Epithelial cell of proximal tubule (primary cell): ENCODE data around the gene EFEMP1. TPM values are rescaled to one million over a fixed set of nuclear protein-coding genes. Genes with fewer than 3 reads are reported as not detected.
A peak's percentile ranks its signal among the peaks of the same experiment; 100 is the strongest.

Experiments
- DNase-seq: peaks from one replicate; pipeline ENCODE4 v3.0.0-alpha.2; 2011; ENCODE audit warnings: low read depth
- H3K4me3 ChIP-seq: 2 replicates; pipeline ENCODE4 v1.5.1; 2011; ENCODE audit warnings: low read depth, mild to moderate bottlenecking, low read length
- CTCF ChIP-seq: conservative IDR thresholded peaks from 2 replicates; pipeline ENCODE4 v1.5.1; 2012; ENCODE audit warnings: low read depth, mild to moderate bottlenecking, low read length
- total RNA-seq: library from RNA; depleted of rRNA; stranded (reverse); fragments of >200 nt; gene quantifications from 2 replicates; pipeline ENCODE4 v1.2.3, GENCODE V29; 2015

Gene EFEMP1
- total RNA-seq, 1 donor from 2014 or later, result 30.0 TPM

GRCh38 chr2:55888936-55889335 is 34.6 kb downstream of the EFEMP1 start:
- DNase-seq, result no peak
- no peak overlapping the region for H3K4me3 ChIP-seq
- no peak for TF ChIP-seq CTCF

- no peak overlapping the region for H3K4me3 ChIP-seq
- peak; percentile 83 for DNase-seq
- TF ChIP-seq CTCF, result no peak
Measured at GRCh38 chr2:55887901-55888624, 35.5 kb downstream of the EFEMP1 start.

DNA sequence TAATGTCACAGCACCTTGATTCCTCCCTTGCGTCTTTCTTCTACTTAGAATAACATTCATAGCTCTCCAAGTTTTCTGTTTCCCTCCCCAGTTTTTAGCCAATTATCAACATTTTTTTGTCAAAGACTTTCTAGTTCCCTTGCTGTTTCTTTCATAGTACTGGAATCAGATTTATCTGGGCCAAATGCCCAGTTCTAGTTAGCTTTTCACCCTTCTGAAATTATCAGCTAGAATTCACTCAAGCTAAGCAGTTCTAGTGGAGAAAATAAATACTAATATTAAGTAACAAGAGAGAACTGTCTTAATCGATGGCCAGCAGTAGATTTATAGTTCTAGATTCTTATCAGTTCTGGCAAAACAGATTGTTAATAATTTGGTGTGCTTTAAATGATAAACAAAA is 36.2 kb downstream of the EFEMP1 start:
- TF ChIP-seq CTCF, result no peak
- no peak for DNase-seq
- H3K4me3 ChIP-seq, result no peak overlapping the region

- TF ChIP-seq CTCF, result no peak
- DNase-seq, result no peak
- no peak overlapping the region for H3K4me3 ChIP-seq
Measured at GRCh38 chr2:55885944-55886281, 37.7 kb downstream of the EFEMP1 start.

GRCh38 chr2:55885127-55885943 is 38.2 kb downstream of the EFEMP1 start:
- H3K4me3 ChIP-seq, result no peak overlapping the region
- DNase-seq, result no peak
- TF ChIP-seq CTCF, result no peak

DNA sequence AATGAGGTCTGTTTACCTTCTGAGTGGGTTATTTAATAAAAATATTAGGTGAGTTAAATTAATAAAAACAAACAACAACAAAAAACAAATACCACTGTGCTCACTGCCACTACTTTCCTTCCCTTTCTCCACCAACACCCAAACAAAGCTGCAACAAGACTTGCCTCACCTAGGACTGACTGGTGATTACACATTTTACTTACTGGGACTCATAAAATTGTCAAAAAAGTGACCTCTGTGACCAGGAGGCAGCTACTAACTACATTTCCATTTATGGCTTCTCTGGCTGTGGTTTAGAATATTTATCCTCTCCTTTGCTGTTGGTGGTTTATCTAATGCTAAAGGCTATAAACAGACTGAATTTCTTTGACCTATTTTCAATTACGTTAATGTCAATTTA is 39.8 kb downstream of the EFEMP1 start:
- no peak for TF ChIP-seq CTCF
- no peak overlapping the region for H3K4me3 ChIP-seq
- DNase-seq, result no peak
